Measurements from ENCODE around the gene SCAPER.
"Not testable (repeated sequence)": the region's sequence is repeated elsewhere in the genome, so short reads cannot be mapped to it uniquely, and the experiment has no call there.

SCAPER gene

GRCh38 chr15:76772776-76773175, 132.4 kb downstream of the SCAPER start:
- DNase-seq (ENCODE audit: low spot score): no peak

DNA sequence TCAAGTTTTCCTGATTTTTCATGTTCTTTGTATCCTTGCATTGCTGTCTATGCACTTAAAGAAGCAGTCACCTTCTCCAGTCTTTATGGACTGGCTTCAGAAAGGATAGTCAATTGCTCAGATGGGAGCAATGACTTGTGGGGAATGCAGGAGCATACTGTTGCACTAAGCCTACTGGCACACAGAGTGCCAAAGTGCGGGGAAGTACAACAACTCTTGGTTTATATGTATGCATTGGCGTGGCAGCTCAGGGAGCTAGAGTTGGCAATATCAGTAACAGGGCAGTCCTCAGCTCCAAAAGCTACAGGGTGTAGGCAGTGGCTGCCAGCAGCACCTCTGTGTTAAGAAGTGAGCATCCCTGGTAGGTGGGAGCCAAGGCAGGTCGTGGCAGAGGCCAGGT, 141.1 kb downstream of the SCAPER start:
- no peak for DNase-seq (ENCODE audit: low spot score)

DNA sequence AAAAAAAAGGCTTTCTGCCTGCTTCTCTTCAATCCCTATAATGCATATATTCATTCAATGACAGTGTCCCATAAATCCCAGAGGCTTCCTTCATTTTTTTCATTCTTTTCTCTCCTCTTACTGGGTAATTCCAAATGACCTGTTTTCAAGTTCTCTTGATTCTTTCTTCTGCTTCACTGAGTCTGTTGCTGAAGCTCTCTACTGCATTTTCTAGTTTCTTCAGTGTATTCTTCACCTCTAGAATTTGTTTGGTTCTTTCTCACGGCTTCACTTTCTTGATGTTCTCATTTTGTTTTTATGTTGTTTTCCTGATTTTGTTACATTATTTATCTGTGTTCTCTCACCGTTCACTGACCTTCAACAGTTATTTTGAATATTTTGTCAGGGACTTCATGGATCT, 141.6 kb downstream of the SCAPER start:
- DNase-seq (ENCODE audit: low spot score): no peak

DNA sequence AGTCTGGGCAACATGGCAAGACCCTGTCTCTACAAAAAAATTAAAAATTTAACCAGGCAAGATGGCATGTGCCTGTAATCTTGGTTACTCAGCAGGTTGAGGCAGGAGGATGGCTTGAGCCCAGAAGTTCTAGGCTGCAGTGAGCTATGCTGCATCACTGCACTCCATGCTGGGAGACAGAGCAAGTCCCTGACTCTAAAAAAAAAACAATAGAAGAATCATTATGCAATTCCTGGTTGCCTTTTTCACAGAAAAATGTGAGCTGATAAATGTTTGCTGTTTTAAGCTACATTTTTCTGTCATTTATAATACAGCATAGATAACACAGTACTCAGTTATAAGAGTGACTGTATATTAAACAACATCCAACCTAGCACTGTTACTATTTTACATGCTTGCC, 148.8 kb downstream of the SCAPER start:
- no peak for DNase-seq (ENCODE audit: low spot score)

- DNase-seq (ENCODE audit: low spot score): no peak
These were observed 151.4 kb downstream of the SCAPER start for GRCh38 chr15:76753771-76754170.

DNA sequence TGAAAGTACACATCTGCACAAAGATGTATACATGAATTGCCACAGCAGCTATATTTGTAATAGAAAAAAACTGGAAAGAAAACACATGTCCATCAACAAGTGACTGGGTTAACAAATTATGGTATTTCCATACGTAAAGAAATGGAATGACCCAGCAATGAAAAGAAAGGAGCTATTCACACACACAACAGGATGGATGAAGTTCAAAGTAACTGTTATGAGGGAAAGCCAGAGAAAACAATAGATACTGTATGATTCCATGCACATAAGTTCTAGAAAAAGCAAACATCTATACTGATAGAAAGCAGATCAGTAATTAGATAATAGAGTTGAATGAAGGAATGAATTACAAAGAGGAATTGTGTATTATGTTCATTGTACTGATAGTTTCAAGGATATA, 152.0 kb downstream of the SCAPER start:
- no peak for DNase-seq (ENCODE audit: low spot score)

DNA sequence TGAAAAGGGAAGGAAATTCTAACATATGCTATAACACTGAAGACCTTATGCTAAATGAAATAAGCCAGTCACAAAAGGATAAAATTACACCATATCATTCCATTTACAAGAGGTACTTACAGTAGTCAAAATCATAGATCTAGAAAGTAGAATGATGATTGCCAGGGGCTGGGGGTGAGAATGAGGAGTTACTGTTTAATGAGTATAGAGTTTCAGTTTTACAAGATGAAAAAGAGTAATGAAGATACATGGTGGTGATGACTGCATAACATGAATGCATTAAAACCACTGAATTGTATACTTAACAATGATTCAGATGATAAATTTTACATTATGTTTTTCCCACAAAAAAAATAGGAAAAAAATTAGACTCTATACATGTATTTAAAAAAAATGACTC, 152.6 kb downstream of the SCAPER start:
- DNase-seq (ENCODE audit: low spot score): no peak

DNA sequence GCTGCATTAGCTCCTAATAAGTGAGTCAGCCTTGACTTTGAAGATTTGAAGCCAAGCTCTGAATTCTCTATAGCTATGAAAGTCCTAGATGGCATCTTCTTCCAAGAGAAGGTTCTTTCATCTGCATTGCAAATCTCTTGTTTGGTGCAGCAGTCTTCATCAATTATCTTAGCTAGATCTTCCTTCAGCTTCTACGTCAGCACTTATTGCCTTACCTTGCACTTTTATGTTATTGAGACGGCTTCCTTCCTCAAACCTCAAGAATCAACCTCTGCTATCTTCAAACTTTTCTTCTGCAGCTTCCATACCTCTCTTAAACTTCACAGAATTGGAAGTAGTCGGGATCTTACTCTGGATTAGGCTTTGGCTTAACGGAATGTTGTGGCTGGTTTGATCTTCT, 167.6 kb downstream of the SCAPER start:
- no peak for DNase-seq (ENCODE audit: low spot score)

DNA sequence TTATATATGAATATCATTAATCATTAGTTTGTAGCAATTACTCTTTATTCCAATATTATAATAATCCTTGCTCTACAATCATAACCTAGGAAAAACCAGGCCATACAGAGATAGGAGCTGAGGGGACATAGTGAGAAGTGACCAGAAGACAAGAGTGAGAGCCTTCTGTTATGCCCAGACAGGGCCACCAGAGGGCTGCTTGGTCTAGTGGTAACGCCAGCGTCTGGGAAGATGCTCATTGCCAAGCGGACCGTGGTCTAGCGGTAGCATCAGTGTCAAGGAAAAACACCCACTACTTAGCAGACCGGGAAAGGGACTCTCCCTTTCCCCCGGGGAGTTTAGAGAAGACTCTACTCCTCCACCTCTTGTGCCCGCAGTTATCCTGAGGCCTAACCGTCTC, 172.8 kb downstream of the SCAPER start:
- DNase-seq (ENCODE audit: low spot score): not testable (repeated sequence)

DNA sequence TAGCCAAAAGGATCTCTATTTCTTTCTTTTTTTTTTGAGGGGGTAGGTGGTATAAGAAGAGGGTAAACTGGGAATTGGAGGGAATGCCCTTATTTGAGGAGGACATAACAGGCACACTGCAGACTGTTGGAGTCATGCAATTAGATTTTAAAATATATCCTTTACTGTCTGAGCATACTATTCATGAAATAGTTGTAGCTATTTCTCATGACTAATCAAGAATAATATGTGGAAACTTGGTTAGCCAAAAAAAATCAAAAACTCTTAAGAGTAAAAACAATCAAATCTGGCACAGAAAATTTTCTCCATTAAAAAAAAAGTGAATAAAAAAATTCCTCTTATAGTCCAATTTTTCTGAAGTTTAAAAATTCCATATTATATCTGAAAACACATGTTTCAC, 174.9 kb downstream of the SCAPER start:
- no peak for DNase-seq (ENCODE audit: low spot score)

- no peak for DNase-seq (ENCODE audit: low spot score)
These were observed 186.3 kb downstream of the SCAPER start for GRCh38 chr15:76718863-76719262.

DNA sequence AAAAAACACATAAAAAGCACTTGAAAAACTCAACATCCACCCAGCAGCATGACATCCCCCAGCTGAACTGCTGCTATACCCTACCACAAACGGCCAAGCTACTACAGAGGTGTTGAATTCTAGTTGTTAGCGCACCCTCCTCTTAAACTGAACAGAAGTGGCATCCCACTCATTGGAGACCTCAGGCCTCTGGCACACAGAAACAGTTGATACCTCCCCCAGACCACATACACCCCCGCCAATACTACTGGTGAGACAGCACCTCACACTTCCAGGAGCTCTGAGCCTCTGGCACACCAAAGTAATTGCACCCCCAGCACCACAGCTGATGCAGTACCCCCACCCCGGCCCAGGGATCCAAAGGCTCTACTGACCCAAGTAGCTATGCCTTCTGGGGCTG, 190.2 kb downstream of the SCAPER start:
- DNase-seq (ENCODE audit: low spot score): no peak

- no peak for DNase-seq (ENCODE audit: low spot score)
These were observed 193.8 kb downstream of the SCAPER start for GRCh38 chr15:76711351-76711827.

DNA sequence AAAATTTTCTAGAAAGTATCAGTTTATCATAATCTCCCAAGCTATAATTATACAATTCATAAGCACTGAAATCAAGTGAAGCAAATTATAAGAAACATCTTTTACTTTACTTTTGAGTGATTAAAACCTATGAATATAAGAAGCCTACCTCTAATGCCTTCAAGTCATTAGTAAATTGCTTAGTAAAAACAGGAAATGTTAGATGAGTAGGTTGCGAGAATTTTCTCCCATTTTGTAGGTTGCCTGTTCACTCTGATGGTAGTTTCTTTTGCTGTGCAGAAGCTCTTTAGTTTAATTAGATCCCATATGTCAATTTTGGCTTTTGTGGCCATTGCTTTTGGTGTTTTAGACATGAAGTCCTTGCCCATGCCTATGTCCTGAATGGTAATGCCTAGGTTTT, 201.1 kb downstream of the SCAPER start:
- DNase-seq (ENCODE audit: low spot score): not testable (repeated sequence)

- DNase-seq (ENCODE audit: low spot score): no peak
These were observed 208.3 kb downstream of the SCAPER start for GRCh38 chr15:76696840-76697239.

- not testable (repeated sequence) for DNase-seq (ENCODE audit: low spot score)
These were observed 212.6 kb downstream of the SCAPER start for GRCh38 chr15:76692546-76692945.

GRCh38 chr15:76687592-76687991, 217.5 kb downstream of the SCAPER start:
- DNase-seq (ENCODE audit: low spot score): not testable (repeated sequence)

GRCh38 chr15:76684002-76684401, 221.1 kb downstream of the SCAPER start:
- no peak for DNase-seq (ENCODE audit: low spot score)

DNA sequence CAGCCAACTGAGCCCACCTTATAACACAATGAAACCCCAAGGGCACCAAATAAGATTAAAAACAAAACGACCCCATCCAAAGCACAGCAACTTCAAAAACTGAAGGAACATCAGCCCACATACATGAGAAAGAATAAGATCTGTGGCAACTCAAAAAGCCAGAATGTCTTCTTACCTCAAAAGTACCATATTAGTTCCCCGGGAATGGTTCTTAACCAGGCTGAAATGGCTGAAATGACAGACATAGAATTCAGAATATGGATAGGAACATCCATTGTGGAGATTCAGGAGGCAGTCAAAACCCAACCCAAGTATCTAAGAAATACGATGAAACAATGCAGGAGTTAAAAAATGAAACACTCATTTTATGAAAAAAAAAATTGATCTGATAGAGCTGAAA, 222.3 kb downstream of the SCAPER start:
- no peak for DNase-seq (ENCODE audit: low spot score)

GRCh38 chr15:76682259-76682658, 222.9 kb downstream of the SCAPER start:
- no peak for DNase-seq (ENCODE audit: low spot score)

DNA sequence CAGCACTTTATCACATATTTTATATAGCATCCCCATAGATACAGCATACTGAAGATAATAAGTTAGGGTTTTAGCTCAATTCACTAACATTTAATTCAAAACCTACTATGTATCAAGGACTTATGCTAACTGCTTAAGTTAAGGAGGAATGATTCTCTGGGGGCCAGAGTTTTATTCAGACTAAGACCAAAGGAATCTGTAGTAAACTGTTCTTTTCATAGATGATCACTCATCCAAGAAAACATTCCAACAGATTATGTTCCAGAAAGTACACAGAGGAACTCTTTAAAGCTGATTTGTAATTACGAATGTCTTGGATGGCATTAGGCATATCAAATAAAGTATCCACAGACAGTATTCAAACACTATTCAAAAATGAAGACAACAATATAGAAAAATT, 226.4 kb downstream of the SCAPER start:
- no peak for DNase-seq (ENCODE audit: low spot score)

- DNase-seq (ENCODE audit: low spot score): no peak
These were observed 230.3 kb downstream of the SCAPER start for GRCh38 chr15:76674883-76675282.

- DNase-seq (ENCODE audit: low spot score): no peak
These were observed 235.5 kb downstream of the SCAPER start for GRCh38 chr15:76669521-76670207.

DNA sequence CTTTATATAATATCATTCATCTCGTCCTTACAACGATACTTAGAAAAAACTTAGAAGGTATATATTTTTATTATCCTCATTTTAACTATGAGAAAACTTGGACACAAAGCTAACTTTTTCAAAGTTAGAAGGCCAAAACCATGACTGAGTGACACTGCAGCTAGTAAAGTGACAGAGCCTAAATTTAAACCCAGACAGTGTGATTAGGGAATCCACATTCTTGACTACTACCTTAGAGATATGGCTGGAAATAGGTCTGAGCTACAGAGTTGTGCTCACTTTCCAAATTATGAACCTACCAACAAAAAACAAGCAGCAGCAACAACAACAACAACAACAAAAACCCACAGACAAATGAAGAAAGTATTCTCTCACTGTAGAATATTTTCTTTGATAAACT, 236.2 kb downstream of the SCAPER start:
- no peak for DNase-seq (ENCODE audit: low spot score)

Data from Ammon's horn (tissue), 1 donor.